HG03342 (cell line): ENCODE measurements around the gene ANKS1B.
A peak's percentile ranks its signal among the peaks of the same experiment; 100 is the strongest.
"Not testable (repeated sequence)": the region's sequence is repeated elsewhere in the genome, so short reads cannot be mapped to it uniquely, and the experiment has no call there.

Experiments
- ATAC-seq: cut with Tn5 transposase; IDR thresholded peaks from one replicate; pipeline ENCODE4 v1.9.1; 2021; ENCODE audit warnings: mild to moderate bottlenecking, moderate library complexity; ENCODE audit not compliant: unreplicated experiment

ANKS1B gene

DNA sequence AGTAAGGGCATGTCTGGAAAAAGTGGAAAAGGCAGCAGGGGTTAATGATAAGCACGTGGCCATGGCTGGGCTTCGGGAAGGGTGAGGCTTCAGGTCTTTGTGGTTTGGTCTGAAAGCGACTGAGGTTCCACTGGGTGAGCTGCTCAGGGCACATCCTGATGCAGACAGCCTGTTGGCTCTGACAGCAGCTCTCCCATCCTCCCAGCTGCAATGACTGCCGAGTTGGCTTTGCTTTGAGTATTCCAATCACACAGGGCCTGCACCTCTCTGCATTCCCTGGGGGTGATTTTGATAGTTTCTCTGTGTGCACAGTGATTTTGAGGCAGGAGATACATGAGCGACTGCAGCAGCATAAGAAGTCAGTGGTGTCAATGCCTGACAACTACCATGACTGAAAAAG is 948.9 kb downstream of the ANKS1B start:
- ATAC-seq = no peak

DNA sequence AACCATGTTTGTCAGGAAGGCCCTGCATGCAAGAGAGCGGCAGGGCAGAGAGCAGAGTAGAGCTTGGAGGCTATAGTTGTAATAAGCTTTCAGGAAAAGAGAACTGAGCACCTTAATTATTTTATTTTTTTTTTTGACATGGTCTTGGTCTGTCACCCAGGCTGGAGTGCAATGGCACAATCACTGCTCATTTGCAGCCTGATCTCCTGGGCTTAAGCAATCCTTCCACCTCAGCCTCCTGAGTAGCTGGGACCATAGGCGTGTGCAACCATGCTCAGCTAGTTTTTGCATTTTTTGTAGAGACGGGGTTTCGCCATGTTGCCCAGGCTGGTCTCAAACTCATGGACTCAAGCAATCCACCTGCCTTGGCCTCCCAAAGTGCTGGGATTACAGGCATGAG is 950.5 kb downstream of the ANKS1B start:
- ATAC-seq = not testable (repeated sequence)

DNA sequence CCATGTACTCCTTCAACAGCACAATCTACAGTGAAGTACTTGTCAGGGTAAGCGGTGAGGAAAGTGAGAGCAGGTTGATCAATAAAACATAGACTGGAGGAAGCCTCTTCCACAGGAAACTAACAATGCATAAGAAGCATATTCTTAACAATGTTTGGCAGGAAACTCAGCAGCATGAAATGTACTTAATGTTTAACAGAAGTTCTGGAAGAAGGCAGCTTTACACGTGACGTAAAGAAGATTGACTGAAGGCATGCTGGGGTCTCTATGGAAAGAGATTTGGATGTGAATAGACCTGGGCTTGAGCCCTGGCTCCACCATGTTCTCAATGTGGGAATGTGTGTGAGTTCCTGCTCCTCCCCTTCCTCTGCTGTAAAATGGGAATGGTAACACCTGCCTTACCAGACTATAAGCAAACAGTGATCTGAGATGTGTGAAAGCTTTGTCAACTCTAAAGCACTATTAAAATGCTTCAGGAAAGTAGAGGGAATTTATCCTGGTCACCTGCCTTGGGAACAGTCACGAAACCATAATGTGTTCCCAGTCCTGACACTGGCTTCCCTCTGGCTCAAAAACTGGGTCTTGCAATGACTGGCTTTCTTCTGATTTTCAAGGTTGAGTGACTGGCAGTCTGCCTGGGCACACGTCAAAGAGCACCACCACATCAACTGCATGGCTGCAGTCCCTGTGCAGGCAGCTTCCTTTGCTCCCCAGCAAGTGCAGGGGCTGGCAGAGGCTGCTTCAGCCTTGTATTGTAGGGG is 955.0 kb downstream of the ANKS1B start:
- ATAC-seq = no peak

DNA sequence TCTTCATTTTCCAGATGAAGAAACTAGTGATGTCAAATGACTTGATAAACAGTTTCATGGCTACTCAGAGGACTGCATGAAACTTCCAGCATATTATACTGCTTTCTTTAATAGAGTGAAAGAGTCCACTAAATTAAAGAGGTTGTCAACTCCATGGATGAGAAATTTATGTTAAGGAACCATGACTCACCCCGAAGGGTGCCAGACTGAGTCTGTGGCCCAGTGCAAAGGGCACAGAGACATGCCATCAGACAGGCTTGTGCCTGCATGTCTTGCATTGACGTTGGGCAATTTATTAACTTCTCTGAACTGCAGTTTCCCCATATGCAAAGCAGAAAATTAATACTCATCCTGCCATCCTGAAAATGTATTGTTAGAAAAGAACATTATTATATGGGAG is 957.3 kb downstream of the ANKS1B start:
- no peak for ATAC-seq

DNA sequence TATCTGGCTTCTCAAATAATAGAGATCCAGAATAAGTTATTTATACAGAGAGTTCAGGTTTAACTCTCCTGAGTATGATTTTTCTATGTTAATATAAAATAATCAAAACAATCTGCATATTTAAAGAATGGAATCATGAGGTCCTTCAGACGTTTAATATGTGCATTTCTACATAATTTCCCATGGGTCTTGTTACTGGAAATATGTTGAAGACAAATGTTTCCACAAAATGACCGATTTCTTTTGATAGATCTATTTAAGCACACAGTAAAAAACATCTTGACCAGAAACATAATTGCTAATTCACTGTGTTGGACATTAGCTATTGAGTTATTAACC is 957.7 kb downstream of the ANKS1B start:
- ATAC-seq = no peak

DNA sequence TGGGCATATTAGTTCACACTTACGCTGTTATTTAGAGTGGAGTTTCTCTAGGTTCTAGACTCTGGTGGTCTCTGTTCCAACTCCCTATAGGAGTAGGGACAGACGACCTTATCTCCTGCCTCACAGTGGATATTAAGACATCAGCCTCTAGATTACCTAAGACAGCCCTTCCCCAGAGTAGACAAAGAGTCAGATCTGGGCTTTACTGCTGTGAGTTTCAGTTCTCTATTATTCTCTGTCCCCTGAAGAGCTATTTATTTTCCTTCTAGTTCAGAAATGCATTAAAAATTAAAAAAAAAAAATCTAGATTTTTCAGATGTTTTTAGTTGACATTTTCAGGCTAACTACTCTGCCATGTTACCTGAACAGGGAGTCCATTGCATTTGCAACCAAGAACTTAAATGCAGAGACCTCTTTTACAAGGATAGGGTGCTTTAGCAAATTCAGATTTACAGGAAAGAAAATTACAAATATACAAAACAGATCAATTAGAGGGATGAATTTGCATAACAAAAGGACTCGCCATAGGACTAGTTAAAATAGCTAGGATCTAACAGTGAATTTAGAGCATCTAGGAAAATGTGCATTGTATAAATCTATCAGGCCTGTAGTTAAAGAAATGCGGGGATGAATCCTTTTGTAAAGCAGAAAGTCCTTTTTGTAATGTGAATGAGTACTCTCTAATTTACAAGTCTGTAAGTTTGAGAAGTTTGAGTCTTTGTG is 958.2 kb downstream of the ANKS1B start:
- ATAC-seq = no peak

DNA sequence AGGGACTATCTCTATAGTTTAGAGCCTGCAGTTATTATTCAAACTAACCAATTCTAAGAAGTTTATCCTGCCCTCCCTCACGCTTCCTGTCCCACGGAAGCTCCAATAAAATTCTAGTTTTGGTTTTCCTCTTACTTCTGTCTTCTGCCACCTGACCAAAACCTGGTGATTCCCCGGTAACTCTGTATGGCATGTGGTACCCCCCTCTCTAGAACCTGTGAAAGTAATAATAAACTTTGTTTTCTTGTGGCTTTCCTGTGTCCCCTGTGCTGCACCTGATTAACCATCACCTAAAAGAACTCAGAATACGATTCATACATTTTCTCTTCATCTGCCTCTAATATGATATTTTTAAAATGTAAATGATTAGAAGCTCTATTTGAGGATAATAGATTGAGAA is 959.9 kb downstream of the ANKS1B start:
- ATAC-seq = no peak

DNA sequence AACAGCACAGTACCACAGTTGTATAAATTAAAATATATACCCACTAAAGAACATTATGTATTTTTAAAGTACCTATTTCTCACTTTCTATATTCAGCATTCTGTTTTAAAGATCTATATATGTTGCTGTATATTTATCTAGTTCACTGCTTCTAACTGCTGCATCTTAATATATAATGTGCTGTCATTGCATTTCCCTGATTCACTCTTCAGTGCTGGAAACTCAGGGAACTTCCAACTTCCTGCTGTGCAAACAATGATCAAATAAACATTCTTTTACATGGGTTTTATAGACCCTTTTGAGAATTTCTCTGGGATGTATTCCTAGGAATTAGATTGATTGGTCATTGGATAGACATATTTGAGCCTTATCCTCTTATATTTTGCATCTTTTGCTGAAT is 960.5 kb downstream of the ANKS1B start:
- ATAC-seq = no peak

DNA sequence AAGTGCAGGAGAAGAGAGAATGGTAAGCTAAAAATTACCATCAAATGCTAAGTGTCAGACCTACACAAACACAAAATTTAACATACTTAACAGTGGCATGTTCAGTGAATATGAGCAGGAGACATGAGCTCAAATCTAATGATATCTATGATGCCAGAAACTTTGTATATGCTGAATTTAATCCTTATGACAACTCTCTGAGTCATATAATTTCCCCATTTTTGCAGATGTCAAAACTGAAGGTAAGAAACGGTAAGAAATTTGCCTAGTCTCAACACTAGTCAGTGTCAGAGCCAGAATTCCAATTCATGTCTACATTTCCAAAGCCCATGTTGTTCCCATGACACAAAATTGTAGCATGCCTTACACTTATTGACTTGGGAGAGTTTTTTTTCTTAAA is 963.9 kb downstream of the ANKS1B start:
- no peak for ATAC-seq

DNA sequence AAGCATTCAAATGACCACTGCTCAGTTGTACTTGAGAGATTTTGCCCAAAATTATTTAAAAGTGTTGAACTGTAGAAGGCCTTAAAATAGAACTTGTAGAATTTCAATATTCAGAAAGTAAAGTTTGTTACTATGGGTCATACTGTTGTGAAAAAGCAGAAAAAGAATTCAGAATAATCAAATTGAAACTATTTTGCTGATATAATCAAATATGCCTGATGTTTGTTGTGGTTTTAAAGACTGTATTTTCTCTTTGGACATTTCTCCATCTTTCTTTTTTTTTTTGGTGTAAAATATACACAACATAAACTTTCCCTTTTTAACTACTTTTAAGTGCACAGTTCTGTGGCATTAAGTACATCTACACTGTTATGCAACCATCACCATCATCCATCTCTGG is 964.9 kb downstream of the ANKS1B start:
- ATAC-seq = no peak

DNA sequence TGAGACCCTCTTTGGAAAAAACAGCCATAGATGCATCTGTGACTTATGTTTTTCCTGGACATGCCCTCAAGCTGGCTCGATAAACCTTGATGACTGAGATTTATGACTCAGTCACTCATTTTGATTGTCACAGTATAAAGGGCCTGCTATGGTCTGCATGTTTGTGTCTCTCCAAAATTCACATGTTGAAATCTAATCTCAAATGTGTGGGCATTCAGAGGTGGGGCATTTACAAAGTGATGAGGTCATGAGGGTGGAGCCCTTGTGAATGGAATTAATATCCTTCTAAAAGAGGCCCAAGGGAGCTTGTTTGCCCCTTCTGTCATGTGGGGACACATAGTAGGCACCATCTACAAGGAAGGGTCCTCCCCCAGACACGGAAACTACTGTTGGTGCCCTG is 966.8 kb downstream of the ANKS1B start:
- no peak for ATAC-seq

DNA sequence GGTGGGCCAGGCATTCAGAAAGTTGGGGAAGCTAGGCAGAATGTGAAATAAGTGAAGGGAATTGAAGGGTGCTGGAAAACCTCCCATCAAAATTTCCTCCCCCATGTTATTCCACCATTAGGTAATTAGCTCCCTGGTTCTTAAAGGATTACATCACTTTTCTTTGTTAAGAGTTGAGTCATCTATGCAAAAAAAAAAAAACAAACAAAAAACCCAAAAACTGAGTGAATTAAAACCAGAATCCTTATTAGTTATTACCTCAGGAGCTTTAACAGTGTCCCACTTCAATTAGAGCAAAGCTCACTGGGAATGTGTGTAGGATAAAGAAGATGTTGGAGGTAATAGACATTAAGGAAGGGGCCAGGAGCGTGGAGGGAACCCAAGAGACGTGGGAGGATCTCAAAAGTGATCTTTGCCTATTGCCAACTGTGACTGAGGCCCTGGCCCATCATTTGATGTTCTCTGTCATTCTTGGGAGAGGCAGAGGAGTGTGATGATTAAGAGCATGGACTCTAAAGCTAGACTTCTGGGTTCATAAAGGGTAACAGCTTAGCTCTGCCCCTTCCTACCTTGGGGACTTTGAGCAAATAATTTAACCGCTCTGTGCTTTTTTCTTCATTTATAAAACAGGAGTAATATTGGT is 975.0 kb downstream of the ANKS1B start:
- ATAC-seq = no peak

DNA sequence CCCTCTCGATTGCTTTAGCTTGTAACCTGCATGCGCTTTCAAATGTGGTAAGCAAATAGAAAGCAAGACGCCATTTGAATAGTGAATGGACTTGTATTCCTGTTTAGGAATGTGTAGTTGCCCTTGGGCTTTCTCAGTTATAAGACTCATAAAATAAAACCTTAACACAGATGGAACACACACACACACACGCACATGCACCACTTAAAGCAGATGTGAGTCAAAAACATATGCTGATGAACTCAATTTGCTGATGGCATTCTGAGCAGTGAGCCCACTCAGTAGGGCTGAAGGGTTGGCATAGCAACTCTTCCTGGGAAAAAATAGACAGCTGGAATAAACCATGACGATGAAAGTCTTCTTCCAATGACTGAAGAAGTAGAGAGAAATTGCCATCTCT is 979.1 kb downstream of the ANKS1B start:
- ATAC-seq = no peak

DNA sequence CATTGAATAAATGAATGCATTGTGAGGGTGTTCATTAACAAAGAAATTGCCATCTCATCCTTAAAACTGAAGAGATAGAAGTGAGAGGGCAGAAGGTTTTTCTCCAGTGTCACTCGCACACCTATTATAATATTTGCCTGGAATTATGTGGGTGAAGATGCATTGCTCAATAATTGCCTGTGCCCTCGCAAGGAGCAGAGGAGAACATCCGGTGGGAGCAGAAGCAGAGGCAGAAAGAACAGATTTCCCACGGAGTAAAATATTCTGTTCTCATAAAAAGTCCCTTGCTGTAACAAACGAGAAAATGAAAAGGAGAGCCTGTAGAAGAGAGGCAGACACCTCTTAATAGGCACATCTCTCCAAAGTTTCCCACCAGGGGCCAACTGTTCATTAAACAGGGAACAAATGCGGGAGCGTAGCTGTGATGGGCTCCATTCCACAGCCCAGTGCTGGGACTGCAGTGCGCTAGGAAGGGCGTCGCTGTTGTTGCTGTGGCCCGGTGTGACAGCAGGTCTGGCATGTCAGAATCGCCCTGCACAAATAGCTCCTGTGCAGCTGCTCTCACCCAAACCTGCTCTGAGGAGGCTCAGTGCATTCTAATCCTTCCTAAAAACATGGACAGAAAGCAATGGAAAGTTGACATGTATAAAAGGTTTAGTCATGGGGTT is 979.8 kb downstream of the ANKS1B start:
- no peak for ATAC-seq

DNA sequence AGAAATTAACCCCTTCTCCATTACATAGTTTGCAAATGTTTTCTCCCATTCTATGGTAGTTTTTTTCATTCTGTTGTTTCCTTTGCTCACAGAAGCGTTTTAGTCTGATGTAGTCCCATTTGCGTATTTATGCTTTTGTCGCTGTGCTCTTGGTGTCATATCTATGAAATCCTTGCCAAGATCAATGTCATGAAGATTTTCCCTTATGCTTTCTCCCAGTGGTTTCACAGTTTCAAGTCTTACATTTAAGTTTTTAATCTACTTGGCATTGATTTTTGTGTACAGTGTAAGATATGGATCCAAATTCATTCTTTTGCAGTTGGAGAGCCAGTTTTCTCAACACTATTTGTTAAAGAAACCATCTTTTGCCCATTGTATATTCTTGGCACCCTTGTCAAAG is 982.0 kb downstream of the ANKS1B start:
- no peak for ATAC-seq

DNA sequence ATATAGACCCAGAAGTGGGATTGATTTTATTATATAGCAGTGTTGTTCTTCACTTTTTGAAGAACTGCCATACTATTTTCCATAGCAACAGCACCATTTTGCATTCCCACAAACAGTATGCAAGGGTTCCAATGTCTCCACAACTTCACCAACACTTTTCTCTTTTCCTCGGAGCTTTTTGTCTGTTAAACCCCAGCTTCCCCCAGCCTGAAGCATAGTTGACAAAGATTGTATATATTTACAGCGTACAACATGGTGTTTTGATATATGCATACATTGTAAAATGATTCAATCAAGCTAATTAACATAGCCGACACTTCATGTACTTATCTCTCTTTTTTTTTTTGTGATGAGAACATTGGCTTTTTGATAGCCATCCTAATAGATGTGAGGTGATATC is 982.6 kb downstream of the ANKS1B start:
- no peak for ATAC-seq

DNA sequence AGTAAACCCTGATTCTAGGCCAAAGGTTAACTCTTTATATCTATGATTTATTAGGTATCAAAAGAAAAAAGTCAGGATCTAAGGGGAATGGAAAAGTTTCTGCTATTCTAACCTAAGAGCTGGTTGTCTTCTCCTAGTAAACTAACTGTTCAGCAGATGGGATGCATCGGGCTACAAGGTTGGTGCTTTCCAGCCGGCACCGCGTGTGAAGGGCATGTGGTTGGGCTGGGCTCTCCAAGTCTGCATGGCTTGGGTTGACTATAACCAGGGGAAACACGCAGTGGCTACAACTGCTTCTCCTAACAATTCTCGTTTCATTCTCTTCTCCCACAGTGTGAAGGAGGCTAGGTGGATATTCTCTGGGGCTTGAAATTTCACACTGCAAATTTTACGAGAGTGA is 985.2 kb downstream of the ANKS1B start:
- no peak for ATAC-seq

DNA sequence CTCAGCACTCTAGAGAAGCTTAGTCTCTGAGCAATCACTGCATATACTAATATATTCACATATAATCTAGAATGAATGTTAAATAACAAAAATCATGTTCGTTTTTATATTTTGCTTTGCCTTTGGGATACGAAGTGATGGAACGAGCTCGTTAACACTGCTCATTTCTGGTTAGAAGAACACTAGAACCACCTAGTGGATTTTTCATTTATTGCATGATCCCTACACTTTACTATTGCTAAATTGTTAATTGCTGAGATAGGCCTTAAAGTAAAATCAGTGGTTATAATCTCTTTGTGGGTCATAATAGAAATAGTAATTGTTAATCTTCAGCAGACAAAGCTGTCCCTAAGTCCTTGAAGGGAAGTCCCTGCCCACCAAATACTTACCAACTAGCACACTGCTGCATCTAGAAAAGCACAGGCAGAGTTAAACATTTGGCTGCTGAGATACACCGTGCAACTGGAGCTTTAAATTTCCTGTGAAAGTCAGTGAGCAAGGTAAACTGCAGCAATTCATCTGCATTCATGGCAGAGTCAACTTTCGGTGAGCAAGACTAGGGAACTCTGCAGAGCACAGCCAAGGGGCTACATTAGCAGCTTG is 985.9 kb downstream of the ANKS1B start:
- peak; percentile 91 for ATAC-seq

DNA sequence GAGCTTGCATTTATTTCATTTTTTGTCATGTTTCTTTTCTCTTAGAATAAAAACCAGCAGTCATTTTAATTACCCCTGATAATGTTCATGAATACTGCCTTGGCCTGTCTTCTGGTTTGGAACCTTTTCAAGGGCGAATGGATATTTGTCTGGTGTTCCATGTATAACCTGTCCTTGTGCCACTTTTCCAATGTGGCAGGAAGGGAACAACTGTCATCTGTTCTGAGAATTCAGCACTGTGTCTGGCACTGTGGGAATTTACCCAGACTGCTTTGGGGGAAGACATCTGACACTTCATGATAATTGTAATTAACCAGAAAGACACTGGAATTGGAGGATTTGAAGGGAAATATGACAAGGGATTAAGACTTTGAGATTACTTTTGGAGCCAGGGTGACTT is 986.8 kb downstream of the ANKS1B start:
- no peak for ATAC-seq

DNA sequence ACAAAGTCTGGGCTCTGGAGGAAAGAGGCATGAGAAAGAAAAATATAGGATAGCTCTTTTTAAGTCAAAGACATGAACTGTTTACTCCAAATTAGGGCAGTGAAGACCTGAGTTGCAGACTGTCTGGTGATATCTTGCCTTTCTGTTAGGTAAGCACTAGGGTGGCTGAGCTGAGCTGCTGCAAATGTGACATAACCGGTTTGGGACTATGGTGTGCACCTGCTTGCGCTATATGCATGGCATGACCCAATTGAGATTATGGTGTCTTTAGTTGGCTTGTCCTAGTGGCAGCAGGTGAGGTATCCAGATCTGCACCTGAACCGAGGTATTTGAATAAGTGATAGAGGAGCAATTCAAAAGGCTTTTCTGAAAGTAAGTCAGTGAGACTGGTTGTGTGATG is 994.1 kb downstream of the ANKS1B start:
- ATAC-seq = no peak

DNA sequence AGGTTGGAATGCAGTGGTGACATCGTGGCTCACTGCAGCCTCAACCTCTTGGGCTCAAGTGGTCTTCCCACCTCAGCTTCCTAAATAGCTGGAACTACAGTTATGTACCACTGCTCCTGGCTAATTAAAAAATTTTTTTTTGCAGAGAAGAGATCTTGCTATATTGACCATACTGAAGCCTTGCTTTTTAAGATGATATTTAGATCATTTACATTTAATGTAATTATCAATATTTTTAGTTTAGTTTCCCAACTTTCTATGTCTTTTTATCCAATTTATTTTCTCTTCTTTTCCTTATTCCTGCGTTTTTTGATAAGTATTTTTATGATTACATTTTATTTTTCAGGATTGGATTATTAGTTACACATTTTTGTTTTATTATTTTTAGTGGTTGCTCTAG is 999.6 kb downstream of the ANKS1B start:
- ATAC-seq = no peak
